ENCODE measurements around the gene RXFP1. TPM values are rescaled to one million over a fixed set of nuclear protein-coding genes. Genes with fewer than 3 reads are reported as not detected.

RXFP1 gene
- polyA plus RNA-seq, 1 of the 3 experiments (the other 2 are of a cell fraction): not detected

- no peak overlapping the region for H2AFZ ChIP-seq (ENCODE audit: low read depth)
- ChIA-PET POLR2A (no interaction called here), CTCF (no interaction called here)
- TF ChIP-seq USF1 (IDR thresholded peaks at IDR 0.05; ENCODE audit: borderline replicate concordance, low read depth) (no peak), EP300 (IDR thresholded peaks at IDR 0.05; ENCODE audit: borderline replicate concordance in 1 of 2, low read depth in 1 of 2, low read length in 1 of 2) (no peak), RFX5 (IDR thresholded peaks at IDR 0.05; ENCODE audit: low read length) (no peak), GATA2 (CRISPR knock-in tag; IDR thresholded peaks at IDR 0.05) (no peak), RCOR1 (IDR thresholded peaks at IDR 0.05; ENCODE audit: low read length) (no peak), SIN3A (IDR thresholded peaks at IDR 0.05; ENCODE audit: borderline replicate concordance, low read depth, low read length) (no peak), NRF1 (IDR thresholded peaks at IDR 0.05; ENCODE audit: low read depth, low read length) (no peak), ZBTB33 (IDR thresholded peaks at IDR 0.05; ENCODE audit: borderline replicate concordance, low read depth) (no peak), FOXM1 (IDR thresholded peaks at IDR 0.05; ENCODE audit: low read depth) (no peak), CTCF (IDR thresholded peaks at IDR 0.05) (no peak), FOSL2 (IDR thresholded peaks at IDR 0.05; ENCODE audit: borderline replicate concordance, low read depth) (no peak), NFIC (IDR thresholded peaks at IDR 0.05; ENCODE audit: borderline replicate concordance) (no peak), GABPA (IDR thresholded peaks at IDR 0.05; ENCODE audit: low read depth) (no peak), REST (IDR thresholded peaks at IDR 0.05; ENCODE audit: low read depth, low read length) (no peak)
- H3K4me1 ChIP-seq (ENCODE audit: control insufficient read depth in 1 of 2, insufficient read depth in 2 of 2, low read depth in 1 of 2, low read length in 1 of 2): no peaks in the 10 kb centered on the region
- H3K27ac ChIP-seq (ENCODE audit: low read depth in 2 of 2, low read length in 1 of 2): no peak overlapping the region
- H3K9ac ChIP-seq: no peak overlapping the region
- no peaks in the 10 kb centered on the region for H3F3A ChIP-seq (replicated peaks; ENCODE audit: insufficient read depth)
- H4K20me1 ChIP-seq (ENCODE audit: insufficient read depth): no peaks in the 10 kb centered on the region
- WGBS (ENCODE audit: low lambda C conversion rate): 50% methylated on average over 7 of the region's 7 CpGs
- H3K4me3 ChIP-seq (ENCODE audit: low read depth in 2 of 2, low read length in 1 of 2): no peak overlapping the region
- H3K9me2 ChIP-seq: no peaks in the 10 kb centered on the region
- H3K4me2 ChIP-seq: no peak overlapping the region
- H3K79me2 ChIP-seq (ENCODE audit: insufficient read depth): no peaks in the 10 kb centered on the region
- H3K36me3 ChIP-seq (replicated peaks in 1 of 2; ENCODE audit: control insufficient read depth in 1 of 2, insufficient read depth in 2 of 2, low read length in 1 of 2): no peaks in the 10 kb centered on the region
- H3K27me3 ChIP-seq (ENCODE audit: insufficient read depth): no peaks in the 10 kb centered on the region
- DNase-seq: no peak
- no peaks in the 10 kb centered on the region for H3K9me3 ChIP-seq
Measured at GRCh38 chr4:158523990-158524535, 2.4 kb downstream of the RXFP1 start.

Data from SK-N-SH (cell line).